IPS-18a (cell line): ENCODE data around the gene MARCHF10.
"Not testable (repeated sequence)": the region's sequence is repeated elsewhere in the genome, so short reads cannot be mapped to it uniquely, and the experiment has no call there.

Experiments
- H3K27ac ChIP-seq: one replicate; pipeline ENCODE4 v1.5.1; 2013; ENCODE audit warnings: low read length
- H3K27me3 ChIP-seq: one replicate; pipeline ENCODE4 v1.6.1; 2013; ENCODE audit warnings: mild to moderate bottlenecking, low read length; ENCODE audit not compliant: control insufficient read depth, insufficient read depth
- H3K36me3 ChIP-seq: one replicate; pipeline ENCODE4 v1.6.1; 2013; ENCODE audit warnings: low read depth, low read length; ENCODE audit not compliant: control insufficient read depth
- H3K4me1 ChIP-seq: one replicate; pipeline ENCODE4 v1.6.1; 2013; ENCODE audit warnings: low read depth, low read length; ENCODE audit not compliant: control insufficient read depth
- H3K4me3 ChIP-seq: one replicate; pipeline ENCODE4 v1.5.1; 2013; ENCODE audit warnings: low read length
- H3K9ac ChIP-seq: one replicate; pipeline ENCODE4 v1.6.1; 2013; ENCODE audit warnings: mild to moderate bottlenecking, low read length, moderate library complexity
- H3K9me3 ChIP-seq: one replicate; pipeline ENCODE4 v1.6.1; 2013; ENCODE audit warnings: low read depth, low read length; ENCODE audit not compliant: control insufficient read depth

Gene MARCHF10

DNA sequence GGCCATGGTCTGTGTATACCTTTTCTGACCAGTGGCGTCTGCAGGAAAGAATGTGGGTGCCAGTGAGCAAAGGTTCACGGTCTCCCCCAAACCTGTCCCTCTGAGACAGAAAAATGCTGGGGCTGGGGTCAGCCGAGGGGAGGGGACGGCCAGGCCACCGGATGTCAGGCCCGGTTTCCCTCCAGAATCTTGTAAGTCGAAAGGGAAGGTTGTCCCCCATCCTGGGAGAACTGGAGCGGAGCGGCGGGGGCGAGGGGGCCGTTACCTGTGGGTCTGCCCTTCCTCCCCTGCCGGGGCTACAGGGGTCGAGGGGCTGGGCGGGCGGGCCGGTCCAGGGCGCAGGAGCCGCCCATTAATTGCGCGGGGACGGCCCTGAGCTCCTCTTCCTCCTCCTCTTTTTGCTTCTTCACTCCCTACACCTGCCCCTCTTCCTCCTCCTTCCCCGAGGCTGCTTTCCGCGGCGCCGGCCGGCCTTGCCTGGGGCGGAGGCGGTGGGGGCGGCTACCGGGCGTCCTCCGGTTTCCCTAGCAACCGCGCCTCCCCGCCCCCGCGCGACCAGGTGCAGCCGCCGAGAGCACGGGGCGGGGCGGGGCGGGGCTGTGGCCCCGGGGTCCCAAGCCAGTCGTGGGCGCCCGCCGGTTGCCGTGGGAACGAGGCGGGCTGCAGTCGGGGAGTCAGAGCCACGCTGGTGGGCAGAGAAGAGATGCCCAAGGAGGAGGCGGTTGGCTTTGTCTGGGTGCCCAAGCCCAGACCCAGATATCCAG, at the start of gene MARCHF10:
MARCHF10 (minus strand) TSS at position 503 of the 764 bp plus-strand sequence. CDS start 6,579 bp downstream, outside the sequence.
- no peaks in the 10 kb centered on the region for H3K9me3 ChIP-seq
- H3K9ac ChIP-seq: peak within 1 kb of the TSS; percentile 34
- no peaks in the 10 kb centered on the region for H3K36me3 ChIP-seq
- no peaks in the 10 kb centered on the region for H3K27me3 ChIP-seq
- peak within 1 kb of the TSS; percentile 62 for H3K4me3 ChIP-seq
- peaks cover 11% of the 10 kb centered on the region for H3K4me1 ChIP-seq
- no peak within 1 kb of the TSS for H3K27ac ChIP-seq

- no peak overlapping the region for H3K4me3 ChIP-seq
- H3K27ac ChIP-seq: no peak overlapping the region
- no peaks in the 10 kb centered on the region for H3K36me3 ChIP-seq
- no peaks in the 10 kb centered on the region for H3K4me1 ChIP-seq
- no peaks in the 10 kb centered on the region for H3K9me3 ChIP-seq
- H3K9ac ChIP-seq: no peak overlapping the region
- H3K27me3 ChIP-seq: no peaks in the 10 kb centered on the region
These were observed 49.4 kb upstream of the MARCHF10 start for GRCh38 chr17:62857526-62857925.

GRCh38 chr17:62856594-62856993, 48.5 kb upstream of the MARCHF10 start:
- Histone ChIP-seq H3K9ac (no peak overlapping the region), H3K4me1 (no peaks in the 10 kb centered on the region), H3K9me3 (no peaks in the 10 kb centered on the region), H3K4me3 (no peak overlapping the region), H3K27ac (no peak overlapping the region), H3K36me3 (no peaks in the 10 kb centered on the region), H3K27me3 (no peaks in the 10 kb centered on the region)

DNA sequence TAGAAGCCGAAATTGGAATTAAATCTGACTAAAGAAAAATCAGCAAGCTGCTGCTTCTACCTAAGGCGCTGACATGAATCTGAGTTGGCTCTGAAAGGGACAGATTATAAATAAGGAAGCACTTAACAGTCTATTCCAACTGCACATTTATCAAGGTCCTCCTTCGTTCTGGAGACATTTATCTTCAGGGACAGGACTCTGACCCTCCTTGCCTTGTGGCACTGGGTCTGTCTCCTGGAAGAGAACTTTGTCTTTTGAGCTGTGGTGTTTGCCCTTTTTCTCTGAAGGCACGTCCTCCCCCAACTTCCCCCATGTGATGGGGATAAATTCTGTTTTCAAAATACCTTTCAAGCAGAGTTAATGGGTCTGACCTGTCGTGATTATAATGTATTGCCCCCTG, 47.0 kb upstream of the MARCHF10 start:
- no peaks in the 10 kb centered on the region for H3K4me1 ChIP-seq
- H3K27ac ChIP-seq: no peak overlapping the region
- H3K9me3 ChIP-seq: no peaks in the 10 kb centered on the region
- H3K9ac ChIP-seq: no peak overlapping the region
- H3K4me3 ChIP-seq: no peak overlapping the region
- no peaks in the 10 kb centered on the region for H3K27me3 ChIP-seq
- no peaks in the 10 kb centered on the region for H3K36me3 ChIP-seq

DNA sequence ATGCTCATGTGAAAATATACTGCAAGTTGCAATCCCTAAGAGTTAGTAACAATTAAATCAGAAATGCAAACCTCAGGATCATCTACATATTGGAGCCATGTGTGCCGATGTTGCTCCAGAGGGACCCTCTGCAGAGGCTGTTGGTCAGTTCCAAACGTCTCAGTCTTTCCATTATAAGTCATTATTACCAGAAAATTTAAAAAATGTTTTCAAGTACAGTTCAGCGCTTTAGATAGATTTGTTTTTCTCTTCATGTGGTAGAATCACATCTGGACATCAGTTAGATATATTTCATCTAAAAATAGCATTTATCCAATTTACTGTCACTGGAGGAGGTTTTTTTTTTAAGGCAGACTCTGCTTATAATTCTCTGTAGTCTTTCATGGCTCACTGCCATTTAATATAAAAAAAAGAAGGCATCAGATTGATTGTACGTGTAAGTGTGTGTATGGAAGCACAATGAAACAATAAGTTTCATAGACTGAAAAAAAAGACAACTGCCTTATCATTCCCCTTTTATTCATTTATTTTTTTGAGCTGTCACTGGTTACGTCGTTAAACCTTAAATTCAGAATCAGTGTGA, 46.1 kb upstream of the MARCHF10 start:
- H3K36me3 ChIP-seq: no peaks in the 10 kb centered on the region
- no peaks in the 10 kb centered on the region for H3K9me3 ChIP-seq
- H3K27me3 ChIP-seq: no peaks in the 10 kb centered on the region
- no peaks in the 10 kb centered on the region for H3K4me1 ChIP-seq
- H3K4me3 ChIP-seq: no peak overlapping the region
- H3K27ac ChIP-seq: no peak overlapping the region
- H3K9ac ChIP-seq: no peak overlapping the region

GRCh38 chr17:62852195-62852594, 44.1 kb upstream of the MARCHF10 start:
- Histone ChIP-seq H3K27me3 (no peaks in the 10 kb centered on the region), H3K9ac (no peak overlapping the region), H3K36me3 (no peaks in the 10 kb centered on the region)

DNA sequence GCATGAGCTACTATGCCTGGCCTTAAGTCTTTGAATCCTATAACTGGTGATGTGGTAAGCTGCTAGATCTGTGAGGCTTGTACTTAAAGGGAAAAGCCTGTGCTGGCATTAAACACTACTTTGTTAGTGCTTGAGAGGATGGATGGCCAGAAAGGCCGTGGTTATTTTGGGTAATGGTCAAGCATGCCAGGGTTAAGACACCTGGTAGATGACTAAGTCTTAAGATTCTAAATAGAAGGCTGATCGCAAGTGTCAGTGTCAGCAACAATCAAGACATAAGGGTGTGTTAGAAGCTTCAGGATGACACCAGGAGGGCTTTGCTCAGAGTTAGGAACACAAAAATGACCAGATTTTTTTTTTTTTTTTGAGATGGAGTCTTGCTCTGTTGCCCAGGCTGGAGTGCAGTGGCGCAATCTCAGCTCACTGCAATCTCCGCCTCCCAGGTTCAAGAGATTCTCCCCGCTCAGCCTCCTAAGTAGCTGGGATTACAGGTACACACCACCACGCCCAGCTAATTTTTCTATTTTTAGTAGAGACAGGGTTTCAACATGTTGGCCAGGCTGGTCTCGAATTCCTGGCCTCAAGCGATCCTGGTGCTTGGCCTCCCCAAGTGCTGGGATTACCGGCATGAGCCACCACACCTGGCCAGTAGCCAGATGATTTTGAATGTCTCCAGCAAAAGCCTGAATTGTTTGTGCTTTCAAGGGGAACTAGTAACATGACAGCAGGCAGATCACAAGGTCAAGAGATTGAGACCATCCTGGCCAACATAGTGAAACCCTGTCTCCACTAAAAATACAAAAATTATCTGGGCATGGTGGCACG, 41.7 kb upstream of the MARCHF10 start:
- H3K27me3 ChIP-seq, H3K27ac ChIP-seq, H3K4me1 ChIP-seq, H3K9ac ChIP-seq, H3K36me3 ChIP-seq, H3K9me3 ChIP-seq, H3K4me3 ChIP-seq: not testable (repeated sequence)

More at GRCh38 chr17:62852195-62852594, 44.1 kb upstream of the MARCHF10 start:
- H3K4me1 ChIP-seq: no peaks in the 10 kb centered on the region
- no peaks in the 10 kb centered on the region for H3K9me3 ChIP-seq
- no peak overlapping the region for H3K27ac ChIP-seq
- no peak overlapping the region for H3K4me3 ChIP-seq

GRCh38 chr17:62848334-62848733, 40.2 kb upstream of the MARCHF10 start:
- no peaks in the 10 kb centered on the region for H3K27me3 ChIP-seq
- H3K9ac ChIP-seq: no peak overlapping the region
- H3K27ac ChIP-seq: no peak overlapping the region
- no peaks in the 10 kb centered on the region for H3K4me1 ChIP-seq
- H3K36me3 ChIP-seq: no peaks in the 10 kb centered on the region
- H3K4me3 ChIP-seq: no peak overlapping the region
- no peaks in the 10 kb centered on the region for H3K9me3 ChIP-seq

- Histone ChIP-seq H3K4me1 (no peaks in the 10 kb centered on the region), H3K36me3 (no peaks in the 10 kb centered on the region), H3K9me3 (no peaks in the 10 kb centered on the region), H3K27ac (no peak overlapping the region), H3K9ac (no peak overlapping the region), H3K27me3 (no peaks in the 10 kb centered on the region), H3K4me3 (no peak overlapping the region)
These were observed 39.3 kb upstream of the MARCHF10 start for GRCh38 chr17:62847426-62847825.

GRCh38 chr17:62840871-62841270, 32.8 kb upstream of the MARCHF10 start:
- no peaks in the 10 kb centered on the region for H3K4me1 ChIP-seq
- H3K27me3 ChIP-seq: no peaks in the 10 kb centered on the region
- no peak overlapping the region for H3K4me3 ChIP-seq
- H3K9ac ChIP-seq: no peak overlapping the region
- no peaks in the 10 kb centered on the region for H3K36me3 ChIP-seq
- H3K9me3 ChIP-seq: no peaks in the 10 kb centered on the region
- H3K27ac ChIP-seq: no peak overlapping the region

GRCh38 chr17:62833816-62834215, 25.7 kb upstream of the MARCHF10 start:
- H3K27ac ChIP-seq, H3K9me3 ChIP-seq, H3K36me3 ChIP-seq, H3K4me3 ChIP-seq, H3K9ac ChIP-seq, H3K27me3 ChIP-seq, H3K4me1 ChIP-seq: not testable (repeated sequence)
